ENCODE results near the gene SOAT2.

GRCh38 chr12:53058674-53059433 lies 44.4 kb upstream of the SOAT2 start:
- TF ChIP-seq CTCF (IDR thresholded peaks at IDR 0.05), result no peak
- no peak for TF ChIP-seq EZH2 (IDR thresholded peaks at IDR 0.05)
- no peak for TF ChIP-seq EZH2phosphoT487 (IDR thresholded peaks at IDR 0.05)
